GM12892 (cell line): ENCODE measurements around the gene IL1F10.

Experiments used
- DNase-seq: peaks from one replicate; pipeline ENCODE4 v3.0.0; 2011; ENCODE audit not compliant: insufficient read length
- FAIRE-seq: peaks from 2 replicates; lab custom pipeline; 2011; peaks lifted over from hg19 to GRCh38; lab: Jason Lieb, UNC
- POLR2A ChIP-seq: IDR thresholded peaks from 2 replicates; pipeline ENCODE4 v1.6.1; 2011; ENCODE audit warnings: low read depth, low read length, control low read depth
- POLR2AphosphoS5 ChIP-seq: IDR thresholded peaks from 2 replicates; pipeline ENCODE4 v1.6.1; 2011; ENCODE audit warnings: low read depth, low read length, control low read depth
- TAF1 ChIP-seq: IDR thresholded peaks from 2 replicates; pipeline ENCODE4 v1.6.1; 2011; ENCODE audit warnings: low read depth, mild to moderate bottlenecking, control low read depth, low read length, borderline replicate concordance

IL1F10 gene

DNA sequence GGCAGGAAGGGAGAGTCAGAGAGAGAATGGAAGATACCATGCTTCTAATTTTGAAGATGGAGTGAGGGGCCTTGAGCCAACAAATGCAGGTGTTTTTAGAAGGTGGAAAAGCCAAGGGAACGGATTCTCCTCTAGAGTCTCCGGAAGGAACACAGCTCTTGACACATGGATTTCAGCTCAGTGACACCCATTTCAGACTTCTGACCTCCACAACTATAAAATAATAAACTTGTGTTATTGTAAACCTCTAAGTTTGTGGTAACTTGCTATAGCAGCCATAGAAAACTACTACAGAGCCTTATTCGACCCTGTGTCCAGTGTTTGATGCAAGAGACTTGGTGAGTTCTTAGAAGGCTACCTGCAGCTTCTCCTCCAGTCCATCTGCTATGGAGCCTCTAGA lies 7.8 kb downstream of the IL1F10 start:
- no peak for TF ChIP-seq TAF1
- no peak for TF ChIP-seq POLR2A
- TF ChIP-seq POLR2AphosphoS5 = no peak
- no peak for DNase-seq
- no peak for FAIRE-seq

DNA sequence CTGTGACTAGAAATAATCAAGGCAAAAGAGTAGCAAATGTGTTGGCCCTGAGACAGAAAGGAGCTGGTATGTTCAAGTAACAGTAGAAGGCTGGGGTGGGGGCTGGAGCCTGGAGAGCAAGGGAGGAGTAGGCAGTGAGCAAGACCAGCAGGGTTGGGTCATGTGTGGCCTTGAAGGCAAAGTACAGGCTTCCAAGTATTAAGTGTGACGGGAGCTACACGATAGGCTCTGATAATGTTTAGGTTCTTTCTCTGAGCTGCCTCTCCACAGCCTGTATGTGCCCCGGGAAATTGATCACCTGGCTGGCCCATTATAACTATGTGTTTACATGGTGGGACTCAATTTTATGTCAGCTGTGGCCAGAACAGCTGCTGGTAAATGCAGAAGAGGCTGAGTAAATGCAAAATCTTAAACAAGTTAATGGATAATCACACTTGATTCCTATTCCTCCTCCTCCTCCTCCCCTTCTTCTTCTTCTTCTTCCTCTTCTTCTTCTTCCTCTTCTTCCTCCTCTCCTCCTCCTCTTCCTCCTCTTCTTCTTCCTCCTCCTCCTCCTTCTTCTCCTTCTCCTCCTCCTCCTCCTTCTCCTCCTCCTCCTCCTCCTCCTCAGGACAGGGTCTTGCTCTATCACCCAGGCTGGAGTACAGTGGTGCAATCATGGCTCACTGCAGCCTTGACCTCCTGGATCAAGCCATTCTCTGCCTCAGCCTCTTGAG lies 9.3 kb downstream of the IL1F10 start:
- TF ChIP-seq POLR2A = no peak
- TF ChIP-seq POLR2AphosphoS5 = no peak
- TF ChIP-seq TAF1 = no peak
- FAIRE-seq = no peak
- DNase-seq = no peak

DNA sequence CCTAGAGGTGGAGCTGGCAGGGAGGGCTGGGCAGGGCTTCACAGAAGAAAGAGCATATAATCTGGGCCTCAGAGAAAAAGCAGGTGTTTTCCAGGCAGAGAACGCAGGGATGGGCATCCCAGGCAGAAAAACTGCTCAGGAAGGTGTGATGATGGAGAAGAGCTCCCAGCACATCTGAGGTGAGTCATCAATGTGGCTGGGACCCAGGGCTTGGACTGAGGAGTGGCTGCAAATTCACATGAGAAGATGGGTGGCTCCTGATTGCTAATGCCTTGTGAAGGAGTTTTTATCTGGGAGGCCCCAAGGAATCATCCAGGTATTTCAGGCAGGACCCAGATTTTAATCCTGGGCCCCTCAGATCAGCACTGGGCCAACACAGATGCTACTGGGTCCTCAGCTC lies 10.2 kb downstream of the IL1F10 start:
- no peak for DNase-seq
- FAIRE-seq = no peak
- no peak for TF ChIP-seq TAF1
- TF ChIP-seq POLR2AphosphoS5 = no peak
- TF ChIP-seq POLR2A = no peak

DNA sequence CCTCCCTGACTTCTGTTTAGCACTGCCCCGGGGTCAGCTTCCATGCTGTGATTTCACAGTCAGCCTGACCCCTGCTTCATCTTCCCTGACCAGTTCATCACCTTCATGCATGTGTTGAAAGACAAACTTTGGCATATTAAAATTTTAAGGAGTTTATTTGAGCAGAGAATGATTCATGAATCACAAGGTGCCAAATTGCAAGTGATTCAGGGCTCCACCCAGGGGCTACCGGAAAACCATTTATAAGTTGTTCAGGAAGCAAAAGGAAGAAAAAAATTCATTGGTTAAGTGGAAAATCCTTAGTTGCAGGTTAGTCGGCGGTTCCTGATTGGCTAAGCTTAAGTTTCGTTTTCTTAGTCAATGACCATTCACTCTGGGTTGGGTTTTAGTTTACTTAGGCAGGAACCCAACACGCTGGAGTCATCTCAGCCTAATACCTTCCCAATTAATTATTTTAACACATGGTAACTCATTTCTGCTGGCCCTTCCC lies 10.6 kb downstream of the IL1F10 start:
- FAIRE-seq (no peak), DNase-seq (no peak)

DNA sequence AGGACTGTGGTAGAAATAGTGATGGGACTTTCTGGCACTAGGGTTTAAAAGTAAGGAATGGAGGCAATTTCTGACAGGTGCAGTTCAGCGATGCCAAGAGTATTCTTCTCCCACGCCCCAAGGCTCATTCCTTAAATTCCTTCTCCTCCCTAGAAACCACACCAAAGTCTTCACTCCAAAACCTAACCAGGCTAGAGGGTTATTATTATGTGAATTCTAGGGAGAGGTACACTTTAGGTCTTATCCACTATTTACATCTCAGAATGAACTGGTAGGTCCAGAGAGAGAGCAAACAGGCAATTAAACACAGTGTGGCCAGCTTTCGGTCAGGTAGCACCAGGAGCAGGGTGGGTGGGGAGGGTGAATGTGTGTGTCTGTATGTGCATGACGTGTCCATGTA lies 11.4 kb downstream of the IL1F10 start:
- TF ChIP-seq POLR2A (no peak), POLR2AphosphoS5 (no peak), TAF1 (no peak)
- FAIRE-seq (no peak), DNase-seq (no peak)

More for the DNA sequence above, 10.6 kb downstream of the IL1F10 start:
- TF ChIP-seq POLR2AphosphoS5 = no peak
- TF ChIP-seq POLR2A = no peak
- TF ChIP-seq TAF1 = no peak

DNA sequence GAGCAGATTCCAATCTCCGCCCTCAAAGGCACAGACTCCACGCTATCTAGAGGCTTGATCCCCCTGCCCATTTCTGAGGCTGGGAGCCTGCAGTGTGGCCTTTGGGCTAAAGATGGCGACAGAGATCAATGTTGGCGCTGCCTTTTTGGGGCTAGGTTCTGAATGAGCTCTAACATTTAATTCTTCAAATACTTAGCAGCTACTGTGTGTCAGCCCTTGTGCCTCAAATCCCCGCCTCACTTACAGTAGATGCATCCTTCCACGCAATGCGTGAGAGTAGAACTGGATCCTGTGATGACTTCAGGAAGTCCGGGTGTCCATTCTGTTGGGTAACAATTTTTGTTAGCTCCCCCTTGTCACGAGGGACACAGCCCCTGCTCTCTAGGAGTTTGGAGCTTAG lies 12.4 kb downstream of the IL1F10 start:
- TF ChIP-seq POLR2A = no peak
- no peak for TF ChIP-seq POLR2AphosphoS5
- no peak for TF ChIP-seq TAF1
- DNase-seq (no peak), FAIRE-seq (peak; percentile 30)

DNA sequence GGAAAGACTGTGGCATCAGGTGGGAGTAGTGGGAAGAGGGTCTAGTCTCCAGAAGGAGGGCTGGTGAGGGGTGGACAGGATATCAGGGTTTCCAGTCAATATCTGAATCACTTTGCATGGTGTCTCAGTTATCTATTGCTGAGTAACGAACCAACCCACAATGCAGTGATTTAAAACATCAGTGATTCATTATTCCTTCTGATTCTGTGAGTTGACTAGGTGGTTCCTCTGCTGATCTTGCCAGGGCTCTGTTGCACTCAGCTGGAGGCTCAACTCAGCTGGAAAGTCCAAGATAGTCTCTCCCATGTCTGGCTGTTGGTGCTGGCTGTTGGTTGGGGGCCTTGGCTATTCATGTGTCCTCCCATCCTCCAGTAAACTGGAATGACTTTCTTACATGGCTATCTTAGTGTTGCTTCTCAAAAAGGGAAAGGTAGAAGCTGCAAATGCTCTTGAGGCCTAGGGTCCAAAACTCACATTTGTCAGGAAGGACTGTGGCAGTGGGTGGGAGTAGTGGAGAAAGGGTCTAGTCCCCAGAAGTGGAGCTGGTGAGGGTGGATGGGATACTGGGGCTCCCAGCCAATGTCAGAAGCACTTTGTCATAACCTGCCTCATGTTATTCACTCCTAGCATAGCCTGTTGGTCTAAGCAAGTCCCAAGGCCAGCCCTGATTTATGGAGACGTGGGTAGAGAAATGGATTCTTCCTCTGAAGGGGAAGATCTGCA lies 13.9 kb downstream of the IL1F10 start:
- DNase-seq = no peak
- FAIRE-seq = no peak

DNA sequence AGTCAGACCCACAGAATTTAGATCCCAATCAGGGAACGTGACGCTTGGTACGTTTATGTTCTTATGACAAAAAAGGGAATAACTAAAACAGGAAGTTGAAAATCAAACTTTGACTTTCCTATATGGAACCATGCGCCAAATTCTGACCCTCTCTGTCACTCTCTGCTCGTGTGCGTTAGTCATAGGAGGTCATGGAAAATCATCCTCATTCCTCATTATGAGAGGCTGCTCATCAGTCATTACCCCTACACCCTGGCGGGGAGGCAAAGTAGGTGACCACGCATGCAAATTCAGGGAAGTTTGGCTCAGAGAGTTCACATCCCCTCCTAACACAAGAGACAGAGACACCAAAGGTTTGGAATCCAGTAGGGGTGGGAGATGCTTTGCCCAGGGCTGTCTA lies 15.5 kb downstream of the IL1F10 start:
- FAIRE-seq = no peak
- DNase-seq = no peak
- no peak for TF ChIP-seq POLR2A
- no peak for TF ChIP-seq POLR2AphosphoS5

More for the DNA sequence above, 13.9 kb downstream of the IL1F10 start:
- TF ChIP-seq POLR2A (no peak), TAF1 (no peak), POLR2AphosphoS5 (no peak)

DNA sequence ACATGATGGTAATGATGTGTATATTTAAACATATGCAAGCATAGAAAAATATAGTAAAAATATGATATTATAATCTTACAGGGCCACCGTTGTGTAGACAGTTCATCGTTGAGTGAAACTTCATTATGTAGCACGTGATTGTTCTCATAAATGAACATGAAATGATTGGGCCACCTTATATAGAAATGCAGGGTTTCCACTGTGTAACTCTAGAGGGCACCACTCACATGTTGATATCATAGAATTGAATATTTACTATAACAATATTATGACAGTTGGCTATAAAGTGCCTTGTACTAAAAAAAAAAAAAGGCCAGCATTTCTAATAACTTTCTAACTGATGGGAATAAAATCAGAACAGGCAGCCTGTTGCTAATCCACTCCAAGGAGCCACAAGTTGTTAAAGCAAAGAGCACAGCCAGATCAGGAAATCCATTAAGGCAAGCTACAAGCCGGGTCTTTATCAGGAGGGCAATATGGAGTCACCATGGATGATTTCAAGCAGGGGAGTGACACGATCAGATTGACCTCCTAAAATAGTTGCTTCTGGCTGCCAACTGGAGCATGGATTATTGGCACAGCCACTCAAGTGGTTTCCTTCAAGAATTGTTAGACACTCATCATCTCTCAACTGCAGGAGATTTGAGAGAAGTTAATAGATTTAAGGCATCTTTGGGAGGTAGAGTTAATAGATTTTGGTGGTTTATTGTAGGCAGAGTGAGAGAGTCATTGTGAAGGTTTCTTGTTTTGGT lies 16.7 kb downstream of the IL1F10 start:
- no peak for TF ChIP-seq TAF1
- TF ChIP-seq POLR2AphosphoS5 = no peak
- TF ChIP-seq POLR2A = no peak
- DNase-seq = no peak
- FAIRE-seq = no peak

DNA sequence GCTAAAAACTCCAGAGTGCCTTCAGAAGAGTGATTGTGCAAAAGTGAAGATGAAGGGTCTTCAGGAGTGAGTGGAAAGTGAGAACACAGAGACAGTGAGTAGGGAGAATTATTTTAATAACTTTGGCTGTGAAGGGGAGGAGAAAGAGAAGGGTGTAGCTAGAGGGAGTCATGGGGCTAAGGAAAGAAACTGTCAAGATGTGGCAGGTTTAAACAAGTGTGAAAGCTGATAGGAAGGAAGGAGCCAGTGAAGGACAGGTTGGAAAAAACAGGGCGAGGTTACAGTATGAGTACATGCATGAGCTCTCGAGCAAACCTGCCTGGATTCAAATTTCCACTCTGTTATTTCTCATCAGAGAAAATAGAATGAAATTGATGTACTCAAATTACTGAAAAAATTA lies 17.8 kb downstream of the IL1F10 start:
- FAIRE-seq (no peak), DNase-seq (no peak)
- TF ChIP-seq POLR2AphosphoS5 (no peak), TAF1 (no peak), POLR2A (no peak)
